Mucosa of rectum (tissue), 2 donors: Measurements from ENCODE around the gene TRABD2B.

Experiments used
- H3K27ac ChIP-seq, 2 donors: one replicate each; pipeline ENCODE4 v1.7.0; 2013; ENCODE audit warnings: inconsistent platforms in 2 of 2, low read depth in 2 of 2, low read length in 2 of 2
- H3K27me3 ChIP-seq, 2 donors: one replicate each; pipeline ENCODE4 v1.7.0; 2013; ENCODE audit warnings: low read length in 2 of 2; ENCODE audit not compliant: control insufficient read depth in 2 of 2, insufficient read depth in 2 of 2
- H3K36me3 ChIP-seq, 2 donors: one replicate each; pipeline ENCODE4 v1.7.0; 2013; ENCODE audit warnings: low read length in 2 of 2; ENCODE audit not compliant: control insufficient read depth in 2 of 2, insufficient read depth in 2 of 2
- H3K4me1 ChIP-seq, 2 donors: one replicate each; pipeline ENCODE4 v1.7.0; 2013; ENCODE audit warnings: low read length in 2 of 2, mild to moderate bottlenecking in 1 of 2; ENCODE audit not compliant: control insufficient read depth in 2 of 2, insufficient read depth in 2 of 2
- H3K4me3 ChIP-seq, 2 donors: one replicate each; pipeline ENCODE4 v1.7.0; 2013; ENCODE audit warnings: low read length in 2 of 2
- H3K9ac ChIP-seq, 2 donors: one replicate each; pipeline ENCODE4 v1.7.0; 2013; ENCODE audit warnings: low read length in 2 of 2, low read depth in 1 of 2, mild to moderate bottlenecking in 1 of 2
- H3K9me3 ChIP-seq, 2 donors: one replicate each; pipeline ENCODE4 v1.7.0; 2013; ENCODE audit warnings: low read length in 2 of 2; ENCODE audit not compliant: control insufficient read depth in 2 of 2
- donor health status: healthy.
- donor health status: Normal muscosa, but diverticular disease.

TRABD2B gene

GRCh38 chr1:47764461-47765046, 232.6 kb downstream of the TRABD2B start:
- no peaks in the 10 kb centered on the region for H3K27me3 ChIP-seq
- H3K4me3 ChIP-seq, result no peak overlapping the region
- H3K27ac ChIP-seq, result no peak overlapping the region
- H3K9ac ChIP-seq, result no peak overlapping the region
- no peaks in the 10 kb centered on the region for H3K36me3 ChIP-seq
- H3K9me3 ChIP-seq, result no peaks in the 10 kb centered on the region
- H3K4me1 ChIP-seq, result no peaks in the 10 kb centered on the region

- Histone ChIP-seq H3K27ac (no peak overlapping the region), H3K4me3 (no peak overlapping the region), H3K36me3 (no peaks in the 10 kb centered on the region), H3K27me3 (no peaks in the 10 kb centered on the region), H3K9me3 (no peaks in the 10 kb centered on the region), H3K4me1 (no peaks in the 10 kb centered on the region), H3K9ac (no peak overlapping the region)
Observed at GRCh38 chr1:47763591-47764171, 233.5 kb downstream of the TRABD2B start.

- Histone ChIP-seq H3K27me3 (no peaks in the 10 kb centered on the region), H3K9me3 (no peaks in the 10 kb centered on the region), H3K27ac (no peak overlapping the region), H3K4me3 (no peak overlapping the region), H3K9ac (no peak overlapping the region), H3K4me1 (no peaks in the 10 kb centered on the region), H3K36me3 (no peaks in the 10 kb centered on the region)
Observed at GRCh38 chr1:47761974-47762373, 235.2 kb downstream of the TRABD2B start.

- H3K27me3 ChIP-seq, result no peaks in the 10 kb centered on the region
- no peak overlapping the region for H3K27ac ChIP-seq
- no peaks in the 10 kb centered on the region for H3K4me1 ChIP-seq
- no peaks in the 10 kb centered on the region for H3K36me3 ChIP-seq
- H3K9ac ChIP-seq, result no peak overlapping the region
- no peak overlapping the region for H3K4me3 ChIP-seq
- no peaks in the 10 kb centered on the region for H3K9me3 ChIP-seq
Observed at GRCh38 chr1:47761201-47761930, 235.8 kb downstream of the TRABD2B start.

- H3K9me3 ChIP-seq, result no peaks in the 10 kb centered on the region
- H3K4me1 ChIP-seq, result no peaks in the 10 kb centered on the region
- no peak overlapping the region for H3K4me3 ChIP-seq
- H3K36me3 ChIP-seq, result no peaks in the 10 kb centered on the region
- H3K27ac ChIP-seq, result no peak overlapping the region
- H3K9ac ChIP-seq, result no peak overlapping the region
- no peaks in the 10 kb centered on the region for H3K27me3 ChIP-seq
Observed at GRCh38 chr1:47759936-47760629, 237.1 kb downstream of the TRABD2B start.

- Histone ChIP-seq H3K9ac (no peak overlapping the region), H3K27ac (no peak overlapping the region), H3K36me3 (no peaks in the 10 kb centered on the region), H3K4me1 (no peaks in the 10 kb centered on the region), H3K9me3 (no peaks in the 10 kb centered on the region), H3K4me3 (no peak overlapping the region), H3K27me3 (no peaks in the 10 kb centered on the region)
Observed at GRCh38 chr1:47759251-47759935, 237.8 kb downstream of the TRABD2B start.

- Histone ChIP-seq H3K4me1 (no peaks in the 10 kb centered on the region), H3K9ac (no peak overlapping the region), H3K36me3 (no peaks in the 10 kb centered on the region), H3K27ac (no peak overlapping the region), H3K4me3 (no peak overlapping the region), H3K9me3 (no peaks in the 10 kb centered on the region), H3K27me3 (no peaks in the 10 kb centered on the region)
Observed at GRCh38 chr1:47758341-47759250, 238.6 kb downstream of the TRABD2B start.

GRCh38 chr1:47757226-47757975, 239.8 kb downstream of the TRABD2B start:
- Histone ChIP-seq H3K27me3 (no peaks in the 10 kb centered on the region), H3K9ac (no peak overlapping the region), H3K4me3 (no peak overlapping the region), H3K9me3 (no peaks in the 10 kb centered on the region), H3K4me1 (peaks cover 2 to 3% of the 10 kb centered on the region in 2 donors), H3K36me3 (no peaks in the 10 kb centered on the region), H3K27ac (no peak overlapping the region)

- H3K27me3 ChIP-seq, result no peaks in the 10 kb centered on the region
- H3K4me3 ChIP-seq, result no peak overlapping the region
- peaks cover 6 to 11% of the 10 kb centered on the region in 2 donors for H3K4me1 ChIP-seq
- H3K9me3 ChIP-seq, result no peaks in the 10 kb centered on the region
- no peak overlapping the region for H3K27ac ChIP-seq
- no peak overlapping the region for H3K9ac ChIP-seq
- no peaks in the 10 kb centered on the region for H3K36me3 ChIP-seq
Observed at GRCh38 chr1:47756411-47756810, 240.8 kb downstream of the TRABD2B start.
